Left renal cortex interstitium (tissue), 4 donors: Measurements from ENCODE around the gene OR4C45. TPM values are rescaled to one million over a fixed set of nuclear protein-coding genes. Genes with fewer than 3 reads are reported as not detected.
"Not testable (repeated sequence)": the region's sequence is repeated elsewhere in the genome, so short reads cannot be mapped to it uniquely, and the experiment has no call there.

Source experiments
- DNase-seq, 4 donors: peaks; one replicate each; pipeline ENCODE4 v3.0.0-alpha.2; 2013; ENCODE audit warnings: low read depth in 4 of 4, low spot score in 2 of 4, missing footprints in 1 of 4
- polyA plus RNA-seq, 4 donors: library from polyadenylated mRNA; unstranded; fragments of 120-200 nt; gene quantifications; one replicate each; pipeline ENCODE4 v1.2.1, GENCODE V29; 2013; ENCODE audit not compliant: insufficient read length in 4 of 4

Gene OR4C45
- not detected for polyA plus RNA-seq

GRCh38 chr11:50032574-50032973, at the start of gene OR4C45:
Gene OR4C45 (plus strand): TSS chr11:50032874.
- no peak for DNase-seq

DNA sequence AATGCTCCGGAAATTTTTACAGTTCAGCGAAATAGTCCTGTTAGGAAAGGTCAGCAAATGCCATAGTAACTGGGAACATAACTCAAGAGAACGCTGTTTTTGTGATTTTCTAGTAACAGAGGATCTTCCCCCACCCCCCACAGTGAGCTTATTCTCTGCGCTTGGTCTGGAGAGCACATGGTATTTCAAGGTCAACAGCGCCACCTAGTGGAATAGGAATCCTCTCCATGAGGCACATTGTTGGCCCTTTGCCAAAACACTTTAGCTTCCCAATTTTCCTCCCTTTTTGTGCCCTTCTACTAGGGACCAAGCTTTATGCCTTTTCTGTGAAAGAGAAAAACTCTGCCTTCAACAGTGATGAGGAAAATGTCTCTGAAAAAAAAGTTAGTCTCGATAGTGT, 37.1 kb upstream of the OR4C45 start:
- DNase-seq = no peak

DNA sequence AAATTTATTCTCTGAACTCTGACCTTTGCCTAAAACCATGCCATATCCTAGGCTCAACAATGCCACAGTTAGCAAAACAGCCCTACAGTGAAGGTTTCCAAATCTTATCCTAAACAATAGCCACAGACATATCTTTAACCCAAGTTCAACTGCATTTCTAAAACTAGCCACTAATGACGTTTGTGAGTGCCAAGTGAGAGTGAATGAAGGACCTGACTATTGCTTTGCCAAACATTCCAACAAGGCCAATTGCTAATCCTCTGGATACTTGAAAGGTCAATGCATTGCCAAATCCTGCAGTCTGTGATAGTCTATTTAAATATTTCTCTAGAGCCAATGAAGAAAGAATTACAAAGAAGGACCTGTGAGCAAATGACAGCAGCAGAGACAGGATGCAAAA, 2.5 kb upstream of the OR4C45 start:
- no peak for DNase-seq

DNA sequence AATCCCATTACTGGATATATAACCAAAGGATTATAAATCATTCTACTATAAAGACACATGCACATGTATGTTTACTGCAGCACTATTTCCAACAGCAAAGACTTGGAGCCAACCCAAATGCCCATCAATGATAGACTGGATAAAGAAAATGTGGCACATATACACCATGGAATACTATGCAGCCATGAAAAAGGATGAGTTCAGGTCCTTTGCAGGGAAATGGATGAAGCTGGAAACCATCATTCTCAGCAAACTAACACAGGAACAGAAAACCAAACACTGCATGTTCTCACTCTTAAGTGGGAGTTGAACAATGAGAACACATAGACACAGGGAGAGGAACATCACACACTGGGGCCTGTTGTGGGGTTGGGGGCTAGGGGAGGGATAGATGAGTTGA, 3.6 kb downstream of the OR4C45 start:
- not testable (repeated sequence) for DNase-seq

- DNase-seq = no peak
These were observed 4.6 kb downstream of the OR4C45 start for GRCh38 chr11:50037251-50037650.

- no peak for DNase-seq
These were observed 12.0 kb downstream of the OR4C45 start for GRCh38 chr11:50044647-50045046.

DNA sequence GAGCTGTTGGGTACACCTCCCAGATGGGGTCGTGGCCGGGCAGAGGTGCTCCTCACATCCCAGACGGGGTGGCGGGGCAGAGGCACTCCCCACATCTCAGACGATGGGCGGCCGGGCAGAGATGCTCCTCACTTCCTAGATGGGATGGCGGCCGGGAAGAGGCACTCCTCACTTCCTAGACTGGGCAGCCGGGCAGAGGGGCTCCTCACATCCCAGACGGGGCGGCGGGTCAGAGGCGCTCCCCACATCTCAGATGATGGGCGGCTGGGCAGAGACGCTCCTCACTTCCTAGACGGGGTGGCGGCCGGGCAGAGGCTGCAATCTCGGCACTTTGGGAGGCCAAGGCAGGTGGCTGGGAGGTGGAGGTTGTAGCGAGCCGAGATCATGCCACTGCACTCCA, 30.4 kb downstream of the OR4C45 start:
- DNase-seq = not testable (repeated sequence)

DNA sequence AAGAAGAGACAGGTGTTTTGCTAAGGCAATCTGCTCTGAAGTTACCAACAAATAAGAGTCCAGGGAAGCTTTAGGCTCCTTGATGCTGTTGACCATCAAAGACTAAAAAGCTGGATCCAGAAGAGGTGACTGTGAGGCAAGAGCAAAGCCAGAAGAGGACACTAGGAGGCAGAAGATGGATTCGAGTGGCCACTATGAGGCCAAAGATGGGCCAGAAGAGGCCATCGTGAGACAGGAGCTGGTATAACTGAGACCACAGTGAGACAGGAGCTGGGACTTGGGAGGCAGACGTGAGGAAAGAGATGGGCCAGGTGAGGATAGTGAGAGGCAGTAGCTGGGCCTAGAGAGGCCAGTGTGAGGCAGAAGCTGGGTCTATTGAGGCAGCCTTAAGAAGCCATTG, 37.7 kb downstream of the OR4C45 start:
- DNase-seq = no peak

DNA sequence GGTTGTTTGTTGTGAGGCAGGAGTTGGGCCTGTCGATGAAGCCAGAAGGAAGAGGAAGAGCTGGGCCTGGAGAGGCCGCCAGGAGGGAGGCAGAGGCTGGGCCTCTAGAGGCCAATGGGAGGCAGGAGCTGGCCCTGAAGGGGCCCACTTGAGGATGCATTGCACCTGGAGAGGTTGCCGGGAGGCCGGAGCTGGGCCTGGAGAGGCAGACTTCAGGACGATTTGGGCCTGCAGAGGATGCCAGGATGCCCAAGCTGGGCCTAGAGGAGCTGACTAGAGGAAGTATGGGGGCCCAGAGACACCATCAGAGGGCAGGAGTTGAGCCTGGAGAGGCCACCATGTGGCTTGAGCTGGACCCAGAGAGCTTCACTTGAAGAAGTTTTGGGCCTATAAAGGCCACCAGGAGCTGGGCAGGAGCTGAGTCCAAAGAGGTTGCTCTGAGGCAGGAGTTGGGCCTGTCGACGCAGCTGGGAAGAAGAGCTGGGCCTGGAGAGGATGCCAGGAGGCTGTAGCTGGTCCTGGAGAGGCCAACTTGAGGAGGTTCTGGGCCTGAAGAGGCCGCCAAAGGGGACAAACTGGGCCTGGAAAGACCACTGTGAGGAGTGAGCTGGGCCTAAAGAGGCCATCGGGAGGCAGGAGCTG, 39.0 kb downstream of the OR4C45 start:
- DNase-seq = no peak

- no peak for DNase-seq
These were observed 39.8 kb downstream of the OR4C45 start for GRCh38 chr11:50072226-50073112.

GRCh38 chr11:50073113-50074105, 40.7 kb downstream of the OR4C45 start:
- DNase-seq = no peak

DNA sequence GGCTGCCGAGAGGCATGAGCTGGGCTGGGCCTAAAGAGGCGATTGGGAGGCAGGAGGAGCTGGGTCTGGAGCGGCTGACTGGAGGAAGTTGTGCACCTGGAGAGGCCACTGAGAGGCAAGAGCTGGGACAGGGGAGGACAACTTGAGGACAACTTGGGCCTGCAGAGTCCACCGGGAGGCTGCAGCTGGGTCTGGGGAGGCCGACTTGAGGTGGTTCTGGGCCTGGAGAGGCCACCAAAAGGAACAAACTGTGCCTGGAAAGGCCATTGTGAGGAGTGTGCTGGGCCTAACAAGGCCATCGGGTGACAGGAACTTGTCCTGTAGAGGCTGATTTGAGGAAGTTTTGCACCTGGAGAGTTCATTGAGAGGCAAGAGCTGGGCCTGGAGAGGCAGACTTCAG, 41.5 kb downstream of the OR4C45 start:
- DNase-seq = no peak

DNA sequence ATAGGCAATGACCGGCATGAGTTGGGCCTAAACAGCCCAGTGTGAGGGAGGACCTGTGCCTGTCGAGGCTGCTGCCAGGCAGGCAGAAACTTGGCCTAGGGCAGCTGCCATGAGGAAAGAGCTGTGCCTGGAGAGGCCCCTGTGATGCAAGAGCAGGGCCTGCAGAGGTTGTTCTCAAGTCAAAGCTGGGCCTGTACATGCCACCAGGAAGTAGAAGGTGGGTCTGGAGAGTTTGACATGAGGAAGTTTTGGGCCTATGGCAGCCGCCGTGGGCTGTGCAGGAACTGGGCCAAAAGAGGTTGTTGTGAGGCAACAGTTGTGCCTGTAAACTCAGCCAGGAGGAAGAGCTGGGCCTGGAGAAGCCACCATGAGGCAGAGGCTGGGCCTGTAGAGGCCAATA, 43.2 kb downstream of the OR4C45 start:
- no peak for DNase-seq

DNA sequence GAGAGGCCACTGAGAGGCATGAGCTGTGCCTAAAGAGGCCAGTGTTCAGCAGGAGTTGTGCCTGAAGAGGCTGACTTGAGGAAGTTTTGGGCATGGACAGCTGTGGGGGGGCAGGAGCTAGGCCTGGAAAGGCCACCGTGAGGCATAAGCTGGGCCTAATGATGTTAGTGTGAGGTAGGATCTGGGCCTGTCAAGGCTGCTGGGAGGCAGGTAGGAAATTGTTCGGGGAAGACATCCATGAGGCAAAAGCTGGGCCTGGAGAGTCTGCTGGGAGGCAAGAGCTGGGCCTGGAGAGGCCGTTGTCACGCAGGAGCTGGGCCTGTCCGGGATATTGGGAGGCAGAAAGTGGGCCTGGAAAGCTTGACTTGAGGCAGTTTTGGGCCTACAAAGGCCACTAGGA, 44.9 kb downstream of the OR4C45 start:
- no peak for DNase-seq

DNA sequence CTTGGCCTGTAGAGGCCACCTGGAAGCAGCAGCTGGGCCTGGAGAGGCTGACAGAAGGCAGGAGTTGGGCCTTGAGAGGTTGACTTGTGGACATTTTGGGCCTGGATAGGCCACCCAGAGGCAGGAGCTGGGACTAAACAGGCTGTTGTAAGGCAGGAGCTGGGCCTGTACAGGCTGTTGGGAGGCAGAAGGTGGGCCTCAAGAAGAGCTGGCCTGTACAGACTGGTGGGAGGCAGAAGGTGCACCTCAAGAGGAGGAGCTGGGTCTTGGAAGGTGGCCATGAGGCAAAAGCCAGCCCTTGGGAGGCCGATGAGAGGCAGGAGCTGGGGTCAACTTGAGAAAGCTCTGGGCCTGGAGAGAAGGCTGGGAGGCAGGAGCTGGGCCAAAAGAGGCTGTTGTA, 45.3 kb downstream of the OR4C45 start:
- DNase-seq = no peak

GRCh38 chr11:50078946-50079345, 46.3 kb downstream of the OR4C45 start:
- DNase-seq = not testable (repeated sequence)

DNA sequence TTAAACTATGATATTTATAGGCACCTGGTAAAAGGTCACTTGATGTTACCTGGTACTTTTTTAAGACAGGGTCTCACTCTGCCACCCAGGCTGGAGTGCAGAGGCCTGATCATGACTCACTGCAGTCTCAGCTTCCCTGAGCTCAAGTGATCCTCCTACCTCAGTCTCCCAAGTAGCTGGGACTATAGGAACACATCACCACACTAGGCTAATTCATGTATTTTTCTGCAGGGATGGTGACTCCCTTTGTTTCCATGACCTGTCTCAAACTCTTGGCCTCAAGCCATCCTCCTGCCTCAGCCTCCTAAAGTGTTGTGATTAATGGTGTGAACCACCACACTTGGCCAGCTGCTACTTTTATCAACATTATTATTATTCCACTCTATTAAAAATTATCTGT, 47.6 kb downstream of the OR4C45 start:
- DNase-seq = no peak
